EH (cell line): ENCODE measurements around the gene METTL1.

Experiments
- DNase-seq: peaks from one replicate; pipeline ENCODE4 v3.0.0-alpha.2; 2015; ENCODE audit warnings: low read depth

Gene METTL1

DNA sequence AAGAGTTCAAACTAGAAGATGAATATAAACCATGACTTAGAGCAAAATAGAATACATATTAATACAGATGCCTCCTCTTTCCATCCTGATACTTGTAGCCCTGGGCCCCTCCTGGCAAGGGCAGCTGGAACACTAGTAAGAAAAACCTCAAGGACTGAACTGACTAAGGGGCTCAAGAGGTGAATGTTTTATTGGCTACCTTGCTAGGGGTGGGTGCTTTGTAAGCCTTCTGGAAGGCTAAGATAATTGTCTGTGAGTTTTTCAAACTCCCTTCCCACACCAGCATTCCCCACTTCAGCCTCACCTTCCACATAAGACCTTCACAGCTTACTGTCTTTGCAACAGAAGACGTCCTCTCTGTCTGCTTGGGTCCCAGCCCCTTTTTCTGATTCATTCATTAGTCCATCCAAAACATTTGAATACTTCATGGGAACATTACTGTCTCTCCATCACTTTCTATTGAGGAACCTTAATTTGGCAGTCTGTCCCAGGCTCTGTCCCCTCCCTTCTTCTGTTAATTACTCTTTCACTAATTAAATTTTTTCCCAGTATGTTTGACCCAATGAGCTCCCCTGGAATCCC, 18.1 kb downstream of the METTL1 start:
- DNase-seq: no peak

DNA sequence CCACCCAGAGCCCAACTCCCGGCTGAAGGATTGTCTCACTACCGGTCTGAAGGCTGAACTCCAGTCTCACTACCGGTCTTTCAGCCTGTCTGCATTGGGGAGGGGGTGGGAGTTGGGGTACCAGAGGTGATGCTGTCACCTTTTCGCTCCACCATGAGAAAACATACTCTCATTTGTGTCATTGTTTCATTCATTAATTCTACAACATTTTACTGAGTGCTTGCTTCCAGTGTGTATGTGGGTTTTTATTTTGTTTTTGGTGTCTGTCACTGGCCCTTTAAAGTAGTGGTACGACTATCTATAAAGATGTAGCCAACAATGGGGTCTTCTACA, 19.3 kb downstream of the METTL1 start:
- no peak for DNase-seq

DNA sequence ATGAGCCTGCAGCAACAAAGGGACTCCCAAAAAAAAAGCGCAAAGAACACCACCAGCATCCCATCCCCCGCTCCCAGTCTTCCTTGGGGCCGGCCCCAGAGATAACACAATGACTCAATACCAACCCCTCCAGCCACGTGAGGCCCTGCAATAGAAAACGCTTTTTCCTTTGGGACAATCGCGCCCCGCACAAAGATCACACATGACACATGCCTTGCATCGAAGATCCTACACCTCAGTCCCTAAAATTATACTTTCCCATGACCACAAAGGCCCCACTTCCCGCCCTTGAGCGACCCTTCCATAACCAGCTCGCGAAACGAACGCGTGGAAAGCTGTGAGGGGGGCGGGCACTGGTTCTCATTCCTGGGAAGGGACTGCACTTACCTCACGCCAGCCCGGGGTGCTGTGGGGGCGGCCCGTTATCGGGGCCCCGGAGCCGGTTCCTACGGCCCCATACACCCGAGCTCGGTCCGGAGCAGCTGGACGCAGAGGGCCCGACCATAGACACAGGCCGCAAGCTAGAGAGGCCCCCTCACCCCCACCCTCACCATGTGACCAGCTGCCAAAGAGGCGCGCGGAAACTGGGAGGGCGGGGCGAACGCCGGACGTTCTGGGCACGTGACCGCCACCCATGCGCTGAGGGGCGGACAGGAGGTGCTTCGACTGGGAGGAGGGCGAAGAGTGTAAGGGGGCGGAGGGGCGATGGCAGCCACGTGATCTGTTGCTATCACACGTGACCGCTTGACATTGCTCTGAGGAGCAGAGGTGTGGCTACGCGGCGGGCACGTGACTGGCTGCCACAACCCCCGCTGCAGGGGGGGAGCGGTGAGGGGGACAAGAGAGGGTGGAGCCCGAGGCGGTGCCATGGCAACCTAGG, 19.9 kb downstream of the METTL1 start, which contains the start of gene CDK4:
CDK4 (minus strand) TSS at position 523 of the 880 bp plus-strand sequence. CDS start 593 bp downstream, outside the sequence.
- peak; percentile 100 for DNase-seq

DNA sequence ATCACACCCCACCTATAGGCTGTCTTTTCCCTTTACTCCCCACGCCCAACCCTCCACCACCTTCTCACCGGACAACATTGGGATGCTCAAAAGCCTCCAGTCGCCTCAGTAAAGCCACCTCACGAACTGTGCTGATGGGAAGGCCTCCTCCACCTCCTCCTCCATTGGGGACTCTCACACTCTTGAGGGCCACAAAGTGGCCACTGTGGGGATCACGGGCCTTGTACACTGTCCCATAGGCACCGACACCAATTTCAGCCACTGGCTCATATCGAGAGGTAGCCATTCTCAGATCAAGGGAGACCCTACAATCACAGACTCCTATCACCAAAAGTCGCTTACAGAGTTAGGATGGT, 20.5 kb downstream of the METTL1 start:
- DNase-seq: no peak

DNA sequence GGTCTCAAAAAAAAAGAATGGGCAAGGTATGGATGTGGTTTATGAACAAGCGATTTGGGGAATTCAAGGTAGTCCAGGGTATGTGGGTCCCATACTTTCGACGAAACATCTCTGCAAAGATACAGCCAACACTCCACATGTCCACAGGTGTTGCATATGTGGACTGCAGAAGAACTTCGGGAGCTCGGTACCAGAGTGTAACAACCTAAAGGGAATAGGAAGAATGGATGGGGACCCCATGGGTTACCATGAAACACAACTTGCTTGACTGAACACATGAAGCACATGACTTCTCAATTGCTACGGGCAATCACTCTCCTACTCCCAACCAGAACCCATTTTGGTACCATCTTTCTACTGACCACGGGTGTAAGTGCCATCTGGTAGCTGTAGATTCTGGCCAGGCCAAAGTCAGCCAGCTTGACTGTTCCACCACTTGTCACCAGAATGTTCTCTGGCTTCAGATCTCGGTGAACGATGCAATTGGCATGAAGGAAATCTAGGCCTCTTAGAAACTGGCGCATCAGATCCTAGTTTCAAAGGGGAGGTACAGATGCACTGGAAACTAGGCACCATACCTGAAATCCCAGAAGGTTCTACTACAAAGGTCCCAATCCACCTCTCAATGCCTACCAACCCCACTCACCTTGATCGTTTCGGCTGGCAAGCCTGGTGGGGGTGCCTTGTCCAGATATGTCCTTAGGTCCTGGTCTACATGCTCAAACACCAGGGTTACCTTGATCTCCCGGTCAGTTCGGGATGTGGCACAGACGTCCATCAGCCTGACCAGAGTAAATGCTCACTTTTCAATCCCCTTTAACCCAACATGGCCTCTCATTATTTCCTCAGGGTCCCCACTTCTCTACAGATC, 21.1 kb downstream of the METTL1 start:
- no peak for DNase-seq

DNA sequence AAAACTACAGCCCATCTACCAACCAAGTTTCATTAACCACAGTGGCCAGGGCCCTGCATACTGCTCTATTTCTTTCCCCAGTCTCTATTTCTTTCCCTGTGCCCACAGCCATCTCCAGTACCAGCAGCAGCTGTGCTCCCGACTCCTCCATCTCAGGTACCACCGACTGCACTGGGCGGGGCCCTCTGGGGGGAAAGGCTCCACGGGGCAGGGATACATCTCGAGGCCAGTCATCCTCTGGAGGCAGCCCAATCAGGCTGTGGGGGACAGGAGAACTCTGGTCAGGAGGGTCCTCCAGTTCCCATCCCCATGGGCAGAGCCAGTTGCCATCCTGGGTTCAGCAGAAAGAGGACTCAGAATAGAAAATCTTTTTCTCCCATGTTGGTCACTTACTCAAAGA, 22.8 kb downstream of the METTL1 start:
- DNase-seq: no peak

DNA sequence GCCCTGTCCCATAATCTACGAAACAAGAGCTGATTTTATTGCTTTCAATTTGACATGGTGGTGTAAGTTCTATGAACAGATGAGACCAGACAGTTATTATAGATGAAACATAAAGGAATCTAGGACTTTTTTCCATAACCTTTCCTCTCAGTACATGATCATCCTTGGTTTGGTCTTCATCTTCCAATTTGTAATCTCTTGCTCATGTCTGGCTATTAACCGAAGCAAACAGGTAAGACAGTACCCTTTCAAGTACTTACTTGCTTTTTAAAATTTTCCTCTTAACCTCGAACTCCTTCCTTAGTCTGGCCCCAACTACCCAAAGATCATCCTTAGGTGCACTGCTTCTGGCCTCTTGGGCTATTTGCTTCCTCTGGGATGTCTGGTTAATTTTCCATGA, 25.9 kb downstream of the METTL1 start:
- DNase-seq: no peak

DNA sequence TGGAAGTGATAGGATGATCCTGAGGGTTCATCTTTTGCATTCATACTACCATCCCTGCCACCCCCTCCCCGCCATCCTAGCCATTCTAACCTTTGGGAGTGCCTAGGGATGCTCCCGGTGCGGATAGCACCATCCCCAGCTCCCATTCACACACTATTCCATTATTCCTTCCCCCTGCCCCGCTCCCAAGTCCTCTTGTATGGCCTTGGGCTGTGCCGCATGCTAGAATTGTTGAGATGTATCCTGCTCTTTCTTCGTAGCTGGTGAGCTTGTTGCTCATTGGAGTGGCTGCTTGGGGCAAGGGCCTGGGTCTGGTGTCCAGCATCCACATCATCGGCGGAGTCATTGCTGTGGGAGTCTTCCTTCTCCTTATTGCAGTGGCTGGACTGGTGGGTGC, 26.4 kb downstream of the METTL1 start:
- no peak for DNase-seq

DNA sequence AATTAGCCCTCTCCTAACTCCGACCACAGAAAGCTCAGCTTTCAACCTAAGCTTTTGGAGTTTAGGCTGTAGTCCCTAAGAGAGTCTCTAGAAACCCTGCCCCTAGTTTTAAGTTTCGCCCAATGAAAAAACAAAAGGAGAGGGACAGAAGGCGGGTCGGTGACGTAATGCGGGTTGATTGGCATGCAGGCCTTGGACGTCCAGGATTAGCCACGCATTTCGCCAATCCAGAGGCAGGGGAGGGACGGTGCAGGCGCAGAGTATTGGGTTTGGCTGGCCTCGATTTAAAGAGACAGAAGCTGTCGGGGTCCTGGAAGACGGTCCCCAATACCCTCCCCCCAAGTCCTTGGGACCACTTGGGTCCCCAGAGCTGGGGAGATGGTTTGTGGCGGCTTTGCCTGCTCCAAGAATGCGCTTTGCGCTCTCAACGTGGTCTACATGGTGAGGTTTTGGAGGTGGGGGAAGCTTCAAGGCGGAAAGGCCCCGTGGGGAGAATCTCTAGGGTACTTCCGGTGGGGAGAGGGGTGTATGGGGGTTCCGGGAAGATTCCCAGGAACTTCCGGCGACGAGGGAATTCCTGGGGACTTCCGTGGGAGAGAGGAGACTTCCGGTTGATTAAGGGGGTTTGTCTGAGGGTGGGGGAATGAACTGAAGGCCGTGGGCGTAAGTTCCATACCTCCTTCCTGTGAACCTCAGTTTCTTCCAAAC, 27.0 kb downstream of the METTL1 start, which contains the start of gene TSPAN31:
TSPAN31 (plus strand) TSS at position 263 of the 708 bp plus-strand sequence; CDS start at position 379, 116 bp downstream.
- peak; percentile 99 for DNase-seq

DNA sequence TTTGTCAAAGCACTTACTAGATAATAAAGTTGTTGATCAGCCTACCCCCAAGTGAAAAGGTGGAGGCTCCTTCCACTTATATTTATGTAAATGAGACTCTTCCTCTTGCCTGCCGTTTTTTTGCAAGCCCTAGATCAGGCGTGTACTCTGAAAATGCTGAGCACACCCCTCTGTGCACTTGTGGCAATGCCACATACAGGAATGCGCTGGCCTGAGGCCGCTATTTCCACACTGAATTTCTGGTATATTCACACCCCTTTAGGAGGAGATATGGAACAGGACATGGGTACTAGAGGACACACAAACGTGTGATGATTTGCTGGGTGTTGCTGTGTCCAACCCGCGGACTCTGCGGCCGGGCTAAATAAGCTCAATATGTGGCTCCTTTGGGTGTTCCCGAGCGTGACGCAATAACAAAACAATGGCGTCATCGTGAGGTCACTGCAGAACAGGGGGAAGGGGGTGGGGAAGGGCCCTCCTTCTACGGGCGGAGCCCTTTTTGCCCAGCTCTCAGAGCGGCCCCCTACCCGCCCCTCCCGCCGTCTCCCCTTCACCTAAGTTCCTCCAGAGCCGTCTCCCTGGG, 27.6 kb downstream of the METTL1 start:
- no peak for DNase-seq

DNA sequence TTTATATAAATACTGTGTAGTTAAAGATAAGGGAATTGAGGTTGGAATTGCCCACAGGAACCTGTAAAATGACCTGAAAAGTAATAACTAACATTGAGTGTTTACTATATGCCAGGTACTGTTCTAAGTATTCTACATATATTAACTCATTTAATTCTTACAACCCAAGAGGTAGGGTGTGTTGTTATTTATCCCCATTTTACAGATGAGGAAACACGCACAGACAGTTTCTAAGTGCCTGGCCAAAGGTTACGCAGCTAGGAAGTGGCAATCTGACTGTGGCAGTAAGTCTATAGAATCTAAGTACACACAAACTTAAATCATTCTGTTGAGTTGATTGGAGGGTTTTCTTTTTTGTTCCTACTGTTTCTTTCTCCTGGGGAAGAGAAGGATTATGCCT, 28.1 kb downstream of the METTL1 start:
- DNase-seq: no peak

DNA sequence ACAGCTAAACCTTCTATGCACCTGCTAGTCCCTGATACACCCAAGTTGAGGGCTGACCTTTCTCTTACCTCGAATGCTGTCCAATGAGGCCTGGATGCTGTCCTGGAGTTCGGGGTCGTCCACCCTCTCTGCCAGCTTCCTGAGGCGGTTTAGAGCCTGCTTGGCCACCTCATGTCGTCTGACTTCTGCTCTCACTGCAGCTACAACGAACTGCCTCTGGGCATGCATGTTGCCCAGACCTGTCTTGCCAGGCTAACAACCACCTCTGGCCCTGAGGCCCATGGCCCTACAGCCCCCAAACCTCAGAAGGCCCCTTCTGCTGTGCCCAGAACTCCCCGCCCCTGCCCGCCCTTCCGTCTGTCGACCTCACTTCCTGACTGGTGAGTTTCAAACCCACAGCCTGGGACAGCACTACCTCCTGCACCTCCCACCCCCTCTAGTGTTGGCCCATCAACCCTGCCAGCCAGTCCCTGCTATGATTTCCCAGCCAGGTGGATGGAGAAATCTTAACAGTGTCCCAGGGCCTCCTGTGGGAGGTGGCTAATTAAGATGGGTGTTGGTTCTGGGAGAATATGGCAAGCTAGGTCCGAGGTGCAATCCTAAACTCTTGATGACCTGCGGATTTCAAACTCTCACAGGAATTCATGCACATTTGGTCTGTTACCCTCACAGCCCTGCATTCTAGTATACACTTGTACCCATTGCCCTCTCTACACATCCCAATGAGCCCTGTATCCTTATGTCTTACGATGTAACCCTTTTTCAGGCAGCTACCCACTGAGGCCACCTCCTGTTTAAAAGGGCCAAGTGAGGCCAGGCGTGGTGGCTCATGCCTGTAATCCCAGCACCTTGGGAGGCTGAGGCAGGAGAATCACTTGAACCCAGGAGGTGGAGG, 29.8 kb downstream of the METTL1 start:
- no peak for DNase-seq

DNA sequence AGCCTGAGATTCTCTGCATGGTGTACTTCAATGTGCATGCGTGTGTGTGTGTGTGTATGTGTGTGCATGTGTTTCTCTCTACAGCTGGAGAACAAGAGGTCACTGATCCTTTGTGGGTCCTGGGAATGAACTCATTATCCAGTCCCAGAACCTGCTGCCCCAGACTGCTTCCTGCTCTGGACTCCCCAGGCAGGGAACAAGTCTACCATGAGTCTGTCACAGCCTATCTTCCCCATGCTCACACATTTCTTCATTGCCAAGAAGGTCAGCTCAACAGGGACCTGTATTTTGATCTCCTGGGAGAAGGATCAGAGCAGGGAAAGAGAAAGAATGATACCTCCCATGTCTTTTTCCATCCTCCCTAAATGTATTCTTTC, 30.5 kb downstream of the METTL1 start:
- DNase-seq: no peak

DNA sequence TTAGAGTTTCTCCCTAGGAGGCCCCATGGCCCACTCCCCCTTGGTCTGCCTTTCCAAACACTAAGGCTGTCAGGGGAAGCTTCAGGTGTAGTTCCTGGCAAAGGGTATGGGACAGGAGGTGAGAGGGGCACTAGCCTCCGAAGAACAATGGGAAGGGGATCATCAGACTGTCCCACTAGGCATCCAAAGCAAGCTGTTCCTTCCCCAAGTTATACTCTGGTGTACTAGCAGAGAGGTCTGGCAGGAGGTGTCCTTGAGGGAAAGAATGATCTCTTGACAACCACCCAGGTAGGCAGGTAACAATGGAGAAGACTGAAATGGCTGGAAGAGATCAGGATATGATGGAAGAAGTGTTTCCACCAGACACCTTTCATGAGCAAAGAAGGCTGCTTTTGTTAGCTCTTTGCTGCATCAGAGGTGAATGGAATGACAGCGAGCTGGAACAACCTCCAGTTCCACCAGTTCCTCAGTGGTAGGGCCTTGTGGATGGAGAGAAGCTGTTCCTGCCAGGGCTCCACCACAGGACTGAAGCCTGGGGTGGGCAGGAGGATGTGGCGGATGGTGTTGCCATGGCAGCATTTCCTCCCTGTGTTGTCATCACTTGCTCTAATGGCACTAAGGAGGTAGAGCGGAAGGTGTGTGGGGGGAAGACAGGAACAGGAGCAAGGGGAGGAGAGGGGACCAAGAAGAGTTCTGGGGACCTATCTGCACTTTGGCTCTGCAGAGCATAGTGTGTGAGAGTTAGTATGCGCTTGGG, 31.1 kb downstream of the METTL1 start:
- no peak for DNase-seq

DNA sequence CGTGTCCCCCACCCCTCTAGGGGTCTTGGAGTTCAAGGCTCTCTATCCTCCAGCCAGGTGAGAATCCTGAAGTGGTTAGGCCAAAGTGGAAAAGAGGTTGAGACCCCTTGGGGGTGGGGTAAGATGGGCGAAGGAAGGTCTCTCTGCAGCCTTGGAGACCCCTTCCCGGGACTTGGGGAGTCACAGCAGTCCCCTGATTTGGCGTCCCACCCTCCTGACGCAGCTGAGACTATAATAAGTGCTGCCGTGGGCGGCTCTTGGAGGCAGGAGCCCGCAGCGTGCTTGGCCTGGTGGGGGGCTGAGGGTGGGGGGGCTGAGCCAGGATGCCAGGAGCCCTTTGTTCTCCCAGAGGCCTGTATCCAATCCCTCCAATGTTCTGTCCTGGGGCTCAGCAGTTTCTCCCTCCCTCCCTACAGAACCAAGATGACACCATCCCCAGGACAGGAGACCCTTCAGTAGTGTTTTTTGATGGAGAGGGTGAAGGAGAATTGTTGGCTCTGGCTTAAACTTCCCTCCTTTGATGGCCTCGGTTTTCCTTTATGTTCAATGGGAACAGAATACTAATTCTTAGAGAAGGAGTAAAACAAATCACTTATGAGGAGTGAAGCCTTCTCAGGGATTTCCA, 31.9 kb downstream of the METTL1 start:
- DNase-seq: no peak

DNA sequence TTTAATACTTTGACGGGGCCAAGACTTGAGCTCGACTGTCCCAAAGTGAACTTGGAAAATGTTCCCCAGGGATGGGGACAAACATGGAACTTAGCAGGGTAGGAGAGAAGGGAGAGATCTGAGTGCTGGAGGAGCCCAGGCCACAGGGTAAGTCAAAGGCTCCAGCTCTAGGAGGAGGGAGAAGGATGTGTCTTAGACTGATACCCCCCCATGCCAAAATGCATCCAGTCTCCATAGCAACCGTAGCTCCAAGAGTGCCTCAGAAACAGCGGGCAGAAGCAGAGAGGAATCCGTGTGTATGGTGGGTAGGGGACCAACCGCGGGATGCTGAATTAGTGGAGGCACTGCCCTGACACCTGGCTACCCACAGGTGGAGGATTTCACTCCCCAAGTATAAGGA, 32.5 kb downstream of the METTL1 start:
- DNase-seq: no peak

DNA sequence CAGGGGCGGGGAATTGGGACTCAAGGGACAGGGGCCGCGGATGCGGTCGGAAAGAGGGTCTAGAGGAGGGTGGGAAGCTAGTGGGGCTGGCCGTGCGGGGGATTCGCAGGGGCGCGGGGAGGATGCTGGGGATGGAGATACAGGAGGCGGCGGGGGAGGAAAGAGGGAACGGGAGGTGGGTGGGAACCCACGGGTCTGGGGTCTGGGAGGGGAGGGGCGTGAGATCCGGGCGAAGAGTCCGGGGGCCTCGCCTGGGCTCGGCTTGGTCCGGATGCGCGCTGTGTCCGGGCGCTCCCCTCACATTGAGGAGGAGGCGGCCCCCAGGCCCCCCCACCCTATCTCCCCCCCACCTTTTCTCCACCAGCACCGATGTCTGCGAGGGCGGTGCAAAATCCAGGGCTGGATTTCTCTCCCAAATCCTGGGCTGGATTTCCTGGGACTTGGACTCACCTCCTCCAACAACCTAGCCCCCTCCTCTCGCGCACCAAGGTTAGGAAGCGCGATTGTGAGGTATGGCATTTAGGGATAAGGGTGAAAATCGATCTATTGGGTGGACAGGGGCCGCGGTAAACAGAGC, 33.2 kb downstream of the METTL1 start, which contains the start of gene AGAP2:
AGAP2 (minus strand) TSS at position 82 of the 577 bp plus-strand sequence. CDS start 496 bp downstream, outside the sequence.
- no peak for DNase-seq

DNA sequence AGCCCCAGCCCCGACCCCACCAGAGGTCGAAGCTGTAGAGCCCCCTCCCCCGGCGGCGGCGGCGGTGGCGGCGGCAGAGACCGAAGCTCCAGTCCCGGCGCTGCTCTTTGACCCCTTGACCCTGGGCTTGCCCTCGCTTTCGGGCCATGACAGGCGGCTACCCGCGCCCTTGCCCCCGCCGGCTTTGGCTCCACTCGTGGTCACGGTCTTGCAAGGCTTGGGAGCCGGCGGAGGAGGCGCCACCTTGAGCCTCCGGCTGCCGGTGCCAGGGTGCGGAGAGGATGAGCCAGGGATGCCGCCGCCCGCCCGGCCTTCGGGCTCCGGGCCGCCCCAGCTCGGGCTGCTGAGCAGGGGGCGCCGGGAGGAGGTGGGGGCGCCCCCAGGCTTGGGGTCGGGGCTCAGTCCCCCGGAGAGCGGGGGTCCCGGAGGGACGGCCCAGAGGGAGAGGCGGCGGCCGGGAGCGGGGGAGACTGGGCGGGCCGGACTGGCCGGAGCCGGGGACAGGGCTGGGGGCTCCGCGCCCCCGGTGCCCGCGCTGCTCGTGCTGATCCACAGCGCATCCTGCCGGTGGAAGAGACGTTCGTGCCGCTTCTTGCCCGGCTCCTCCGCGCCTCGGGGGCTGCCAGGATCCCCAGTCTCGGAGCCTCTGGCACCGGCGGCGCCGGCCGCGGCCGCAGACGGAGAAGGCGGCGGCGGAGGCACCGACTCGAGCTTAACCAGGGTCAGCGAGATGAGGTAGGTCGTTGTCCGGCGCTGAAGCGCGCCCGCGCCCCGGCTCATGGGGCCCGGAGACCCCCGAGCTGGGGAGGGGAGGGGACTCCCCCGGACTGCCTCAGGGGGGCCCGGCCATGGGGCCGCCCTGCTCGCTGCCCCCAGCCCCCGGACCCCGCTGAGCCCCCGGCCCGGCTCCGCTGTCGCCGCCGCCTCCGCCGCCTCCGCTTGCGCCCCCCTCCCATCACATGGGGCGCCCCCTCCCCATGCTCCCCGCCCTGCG, 34.1 kb downstream of the METTL1 start:
- DNase-seq: peak; percentile 30
